Mesenchymal stem cell (in vitro differentiated cells and primary cell): ENCODE data around the gene FHIP1B.

Source experiments
- DNase-seq: peaks from one replicate; pipeline ENCODE4 v3.0.0-alpha.2; 2013
- H2AFZ ChIP-seq: one replicate; pipeline ENCODE4 v1.6.1; 2013; ENCODE audit warnings: low read depth, mild to moderate bottlenecking, control low read depth, inconsistent platforms, low read length, moderate library complexity
- H2AK5ac ChIP-seq: 2 replicates; pipeline ENCODE4 v1.6.1; 2013; ENCODE audit warnings: low read length, moderate library complexity, mild to moderate bottlenecking, inconsistent platforms; ENCODE audit not compliant: severe bottlenecking
- H2BK120ac ChIP-seq: one replicate; pipeline ENCODE4 v1.6.1; 2013; ENCODE audit warnings: low read depth, mild to moderate bottlenecking, inconsistent platforms, low read length, moderate library complexity
- H2BK12ac ChIP-seq, 2 experiments: one replicate each; pipeline ENCODE4 v1.6.1; 2013; ENCODE audit warnings: inconsistent platforms in 2 of 2, low read length in 2 of 2, mild to moderate bottlenecking in 2 of 2, moderate library complexity in 2 of 2, control low read depth in 1 of 2
- H2BK15ac ChIP-seq: one replicate; pipeline ENCODE4 v1.6.1; 2013; ENCODE audit warnings: mild to moderate bottlenecking, low read depth, inconsistent platforms; ENCODE audit not compliant: poor library complexity, severe bottlenecking
- H2BK5ac ChIP-seq: 2 replicates; pipeline ENCODE4 v1.6.1; 2013; ENCODE audit warnings: low read depth, mild to moderate bottlenecking, low read length, control low read depth, inconsistent platforms; ENCODE audit not compliant: poor library complexity, severe bottlenecking
- H3K14ac ChIP-seq, 2 experiments: one replicate each; pipeline ENCODE4 v1.6.1; 2013; ENCODE audit warnings: inconsistent platforms in 2 of 2, low read length in 2 of 2, control low read depth in 1 of 2, mild to moderate bottlenecking in 1 of 2, moderate library complexity in 1 of 2
- H3K18ac ChIP-seq, 2 experiments: one replicate each; pipeline ENCODE4 v1.6.1; 2013; ENCODE audit warnings: inconsistent platforms in 2 of 2, low read length in 2 of 2, control low read depth in 1 of 2, low read depth in 1 of 2, mild to moderate bottlenecking in 1 of 2
- H3K23ac ChIP-seq, 2 experiments: one replicate each; pipeline ENCODE4 v1.6.1; 2013; ENCODE audit warnings: inconsistent platforms in 2 of 2, low read length in 2 of 2, mild to moderate bottlenecking in 2 of 2, moderate library complexity in 2 of 2, control low read depth in 1 of 2
- H3K27ac ChIP-seq: 2 replicates; pipeline ENCODE4 v1.5.1; 2013; ENCODE audit warnings: mild to moderate bottlenecking, moderate library complexity, low read length, control low read depth, inconsistent platforms; ENCODE audit not compliant: poor library complexity, severe bottlenecking
- H3K27me3 ChIP-seq, 2 experiments: 2 replicates each; pipeline versions ENCODE4 v1.6.1 to v1.7.0; 2013; ENCODE audit warnings: low read length in 2 of 2, mild to moderate bottlenecking in 2 of 2, moderate library complexity in 2 of 2, control low read depth in 1 of 2, inconsistent platforms in 1 of 2; ENCODE audit not compliant: control insufficient read depth in 1 of 2, insufficient read depth in 1 of 2
- H3K36me3 ChIP-seq, 2 experiments: 2 replicates each; pipeline versions ENCODE4 v1.6.1 to v1.7.0; 2013; ENCODE audit warnings: low read length in 2 of 2, control low read depth in 1 of 2, inconsistent platforms in 1 of 2, low read depth in 1 of 2, mild to moderate bottlenecking in 1 of 2; ENCODE audit not compliant: insufficient read depth in 2 of 2, control insufficient read depth in 1 of 2
- H3K4ac ChIP-seq, 2 experiments: one replicate each; pipeline ENCODE4 v1.6.1; 2013; ENCODE audit warnings: inconsistent platforms in 2 of 2, low read length in 2 of 2, mild to moderate bottlenecking in 2 of 2, moderate library complexity in 2 of 2, control low read depth in 1 of 2, low read depth in 1 of 2
- H3K4me1 ChIP-seq: 2 replicates; pipeline ENCODE4 v1.6.1; 2013; ENCODE audit warnings: low read depth, low read length, control low read depth; ENCODE audit not compliant: control insufficient read depth, insufficient read depth
- H3K4me2 ChIP-seq: 2 replicates; pipeline ENCODE4 v1.6.1; 2013; ENCODE audit warnings: low read length, mild to moderate bottlenecking, inconsistent platforms; ENCODE audit not compliant: poor library complexity, severe bottlenecking
- H3K4me3 ChIP-seq, 2 experiments: 2 replicates each; pipeline versions ENCODE4 v1.5.1 to v1.7.0; 2013; ENCODE audit warnings: low read length in 2 of 2, mild to moderate bottlenecking in 2 of 2, control low read depth in 1 of 2, low read depth in 1 of 2; ENCODE audit not compliant: insufficient read depth in 1 of 2
- H3K79me1 ChIP-seq: replicated peaks from 2 replicates; pipeline ENCODE4 v1.6.1; 2013; ENCODE audit warnings: mild to moderate bottlenecking, control low read depth, low read length, inconsistent platforms; ENCODE audit not compliant: poor library complexity, severe bottlenecking
- H3K9ac ChIP-seq: 2 replicates; pipeline ENCODE4 v1.7.0; 2013; ENCODE audit warnings: mild to moderate bottlenecking, low read length, moderate library complexity
- H3K9me3 ChIP-seq: 2 replicates; pipeline ENCODE4 v1.7.0; 2013; ENCODE audit warnings: mild to moderate bottlenecking, low read length; ENCODE audit not compliant: control insufficient read depth
- H4K8ac ChIP-seq: one replicate; pipeline ENCODE4 v1.6.1; 2013; ENCODE audit warnings: inconsistent platforms, mild to moderate bottlenecking, low read length, moderate library complexity
- H4K91ac ChIP-seq: one replicate; pipeline ENCODE4 v1.6.1; 2013; ENCODE audit warnings: mild to moderate bottlenecking, low read length, inconsistent platforms
- WGBS: methylation state at CpG from one replicate; pipeline ENCODE4 v1.1.7; 2013; ENCODE audit warnings: mixed read lengths; 5-methylcytosine and 5-hydroxymethylcytosine counted together

FHIP1B gene

GRCh38 chr11:6223854-6224253 lies 10.6 kb downstream of the FHIP1B start:
- no peak overlapping the region for H3K9ac ChIP-seq
- no peak overlapping the region for H2BK15ac ChIP-seq
- no peak overlapping the region for H2BK120ac ChIP-seq
- H3K9me3 ChIP-seq, result no peaks in the 10 kb centered on the region
- no peak overlapping the region for H3K4ac ChIP-seq
- no peak overlapping the region for H2AK5ac ChIP-seq
- H3K18ac ChIP-seq, result no peak overlapping the region
- no peak overlapping the region for H3K4me3 ChIP-seq
- H3K79me1 ChIP-seq, result peaks cover 29% of the 10 kb centered on the region
- WGBS, result 98% methylated on average over 17 of the region's 17 CpGs
- no peak for DNase-seq
- H2AFZ ChIP-seq, result no peak overlapping the region
- no peak overlapping the region for H3K27ac ChIP-seq
- peaks cover 25 to 45% of the 10 kb centered on the region in 2 experiments for H3K36me3 ChIP-seq
- no peak overlapping the region for H3K14ac ChIP-seq
- no peak overlapping the region for H2BK5ac ChIP-seq
- no peak overlapping the region for H4K8ac ChIP-seq
- peaks cover 2% of the 10 kb centered on the region for H3K4me1 ChIP-seq
- no peak overlapping the region for H2BK12ac ChIP-seq
- no peaks in the 10 kb centered on the region for H3K27me3 ChIP-seq
- H3K4me2 ChIP-seq, result no peak overlapping the region
- H3K23ac ChIP-seq, result no peak overlapping the region
- no peak overlapping the region for H4K91ac ChIP-seq

- H3K4me1 ChIP-seq, result peaks cover 4% of the 10 kb centered on the region
- DNase-seq, result peak; percentile 79
- no peak overlapping the region for H2BK5ac ChIP-seq
- H3K4ac ChIP-seq, result no peak overlapping the region
- H3K4me3 ChIP-seq, result no peak overlapping the region
- H2BK120ac ChIP-seq, result no peak overlapping the region
- H3K14ac ChIP-seq, result no peak overlapping the region
- no peaks in the 10 kb centered on the region for H3K27me3 ChIP-seq
- peak overlapping the region; percentile 46 for H3K27ac ChIP-seq
- H2BK15ac ChIP-seq, result no peak overlapping the region
- no peak overlapping the region for H3K18ac ChIP-seq
- H3K36me3 ChIP-seq, result peaks cover 48 to 88% of the 10 kb centered on the region in 2 experiments
- no peak overlapping the region for H2AFZ ChIP-seq
- H2BK12ac ChIP-seq, result no peak overlapping the region
- H3K79me1 ChIP-seq, result peaks cover 43% of the 10 kb centered on the region
- 0% methylated on average over 1 of the region's 2 CpGs for WGBS
- no peak overlapping the region for H4K8ac ChIP-seq
- H3K23ac ChIP-seq, result no peak overlapping the region
- H3K9ac ChIP-seq, result peak overlapping the region; percentile 69
- no peak overlapping the region for H3K4me2 ChIP-seq
- no peak overlapping the region for H2AK5ac ChIP-seq
- no peaks in the 10 kb centered on the region for H3K9me3 ChIP-seq
- H4K91ac ChIP-seq, result no peak overlapping the region
Observed at GRCh38 chr11:6219359-6219758, 15.1 kb downstream of the FHIP1B start.

DNA sequence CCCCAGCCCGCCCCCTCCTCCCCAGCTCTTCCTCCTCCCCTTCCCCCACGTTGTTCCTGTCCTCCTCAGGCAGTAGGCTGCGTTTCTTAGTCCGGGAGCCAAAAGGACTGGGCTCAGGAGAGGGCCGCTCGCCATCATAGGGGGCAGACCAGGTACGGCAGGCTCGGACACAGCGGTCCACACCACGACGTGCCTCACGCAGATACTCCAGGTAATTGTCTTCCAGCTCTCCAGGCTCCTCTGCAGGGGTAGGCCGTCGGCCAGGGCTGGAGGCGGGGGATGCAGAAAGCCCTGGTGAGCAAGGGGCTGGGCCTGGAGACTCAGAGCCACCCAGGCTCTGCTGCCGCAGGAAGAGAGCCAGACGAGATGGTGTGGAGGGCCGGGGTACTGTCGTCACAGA lies 16.7 kb downstream of the FHIP1B start:
- no peak overlapping the region for H3K4ac ChIP-seq
- peaks cover 30% of the 10 kb centered on the region for H3K79me1 ChIP-seq
- H3K4me3 ChIP-seq, result no peak overlapping the region
- peaks cover 4% of the 10 kb centered on the region for H3K4me1 ChIP-seq
- H3K23ac ChIP-seq, result no peak overlapping the region
- no peak overlapping the region for H4K91ac ChIP-seq
- H3K14ac ChIP-seq, result no peak overlapping the region
- H3K36me3 ChIP-seq, result peaks cover 35 to 89% of the 10 kb centered on the region in 2 experiments
- no peak overlapping the region for H3K9ac ChIP-seq
- H2BK12ac ChIP-seq, result no peak overlapping the region
- H3K27me3 ChIP-seq, result no peaks in the 10 kb centered on the region
- no peak overlapping the region for H3K4me2 ChIP-seq
- no peak overlapping the region for H2BK5ac ChIP-seq
- 89% methylated on average over 18 of the region's 19 CpGs for WGBS
- H2AFZ ChIP-seq, result no peak overlapping the region
- H3K9me3 ChIP-seq, result no peaks in the 10 kb centered on the region
- no peak overlapping the region for H2BK120ac ChIP-seq
- DNase-seq, result no peak
- no peak overlapping the region for H2AK5ac ChIP-seq
- no peak overlapping the region for H3K27ac ChIP-seq
- no peak overlapping the region for H2BK15ac ChIP-seq
- H4K8ac ChIP-seq, result no peak overlapping the region
- H3K18ac ChIP-seq, result no peak overlapping the region

DNA sequence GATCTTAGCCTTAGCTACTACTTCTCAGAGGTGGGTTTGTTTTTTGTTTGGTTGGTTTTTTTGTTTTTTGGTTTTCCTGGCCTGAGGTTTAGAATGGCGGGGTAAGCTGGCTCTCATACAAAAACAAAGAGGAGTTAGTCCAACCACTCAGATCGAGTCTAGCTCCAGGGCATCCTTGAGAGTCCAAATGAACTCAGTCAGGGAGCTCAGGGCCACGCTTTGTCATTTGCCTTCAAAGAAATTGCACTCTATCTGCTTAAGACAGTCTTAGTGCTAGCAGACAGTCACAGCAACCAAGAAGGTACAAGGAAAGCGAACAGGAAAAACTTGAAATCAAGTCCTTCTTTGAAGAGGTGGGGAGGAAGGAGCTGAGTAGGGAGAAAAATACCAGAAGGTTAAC lies 17.9 kb downstream of the FHIP1B start:
- H3K9ac ChIP-seq, result no peak overlapping the region
- WGBS, result 92% methylated on average over 4 of the region's 4 CpGs
- H4K8ac ChIP-seq, result no peak overlapping the region
- H3K18ac ChIP-seq, result no peak overlapping the region
- no peak overlapping the region for H3K4me3 ChIP-seq
- no peak overlapping the region for H3K4me2 ChIP-seq
- H2BK5ac ChIP-seq, result no peak overlapping the region
- peaks cover 4% of the 10 kb centered on the region for H3K4me1 ChIP-seq
- H2BK120ac ChIP-seq, result no peak overlapping the region
- no peak overlapping the region for H4K91ac ChIP-seq
- no peak for DNase-seq
- peaks cover 27% of the 10 kb centered on the region for H3K79me1 ChIP-seq
- no peak overlapping the region for H2BK12ac ChIP-seq
- H3K9me3 ChIP-seq, result no peaks in the 10 kb centered on the region
- H3K4ac ChIP-seq, result no peak overlapping the region
- H2AFZ ChIP-seq, result no peak overlapping the region
- peaks cover 37 to 89% of the 10 kb centered on the region in 2 experiments for H3K36me3 ChIP-seq
- no peak overlapping the region for H2BK15ac ChIP-seq
- no peak overlapping the region for H2AK5ac ChIP-seq
- H3K27me3 ChIP-seq, result no peaks in the 10 kb centered on the region
- no peak overlapping the region for H3K27ac ChIP-seq
- H3K14ac ChIP-seq, result no peak overlapping the region
- H3K23ac ChIP-seq, result no peak overlapping the region
